Activated CD4-positive, CD25-positive, alpha-beta regulatory T cell treated with anti-CD3 and anti-CD28 coated beads, Interleukin-2, amount 50 U/mL, for 24 hours (primary cell): ENCODE results near the gene CPTP.
A peak's percentile ranks its signal among the peaks of the same experiment; 100 is the strongest.

ENCODE experiments used
- ATAC-seq, 2 donors: fragments of 150-1000 bp; cut with Tn5 transposase; one replicate each; pipeline ENCODE4 v1.10.0; 2021; ENCODE audit warnings: mild to moderate bottlenecking in 1 of 2, moderate library complexity in 1 of 2

The CPTP gene

DNA sequence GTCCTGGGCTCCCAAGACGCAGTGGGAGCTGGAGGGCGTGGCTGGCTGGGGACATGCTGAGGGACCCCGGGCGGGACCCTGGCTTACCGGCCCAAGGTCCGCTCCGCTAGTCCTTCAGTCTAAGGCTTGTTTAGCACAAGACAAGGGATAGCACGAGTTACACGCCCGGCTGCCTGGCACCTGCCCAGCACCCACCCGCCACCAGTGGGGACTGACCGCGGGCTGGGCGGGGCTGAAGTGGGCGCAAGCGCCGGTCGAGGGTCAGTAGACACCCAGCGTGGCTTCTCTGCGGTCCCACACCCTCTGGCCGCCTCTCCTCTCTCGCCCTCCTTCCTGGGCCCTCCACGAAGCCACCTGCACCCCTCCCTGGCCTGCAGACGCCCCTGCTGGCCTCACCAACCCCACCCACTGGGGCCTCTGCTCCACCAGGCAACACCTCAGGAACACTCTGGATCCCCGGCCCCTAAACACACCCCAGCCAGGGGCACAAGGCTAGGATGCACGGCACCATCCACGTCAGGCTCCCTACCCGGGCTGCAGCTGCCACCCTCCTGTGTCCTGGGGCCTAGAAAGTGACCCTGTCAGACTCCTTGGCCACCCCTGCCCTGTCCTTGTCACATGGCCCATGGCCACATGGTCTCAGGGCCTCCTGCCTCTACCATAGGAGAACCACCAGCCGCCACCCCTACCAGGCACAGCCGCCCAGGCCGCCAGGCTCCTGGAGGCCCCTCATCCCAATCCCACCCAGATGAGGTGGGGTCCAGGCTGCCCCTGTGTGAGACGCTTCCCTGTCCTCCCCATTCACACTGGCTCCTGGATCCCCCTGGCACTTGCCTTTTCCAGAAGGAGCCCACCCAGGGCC lies 12.6 kb downstream of the CPTP start:
- no peak for ATAC-seq

DNA sequence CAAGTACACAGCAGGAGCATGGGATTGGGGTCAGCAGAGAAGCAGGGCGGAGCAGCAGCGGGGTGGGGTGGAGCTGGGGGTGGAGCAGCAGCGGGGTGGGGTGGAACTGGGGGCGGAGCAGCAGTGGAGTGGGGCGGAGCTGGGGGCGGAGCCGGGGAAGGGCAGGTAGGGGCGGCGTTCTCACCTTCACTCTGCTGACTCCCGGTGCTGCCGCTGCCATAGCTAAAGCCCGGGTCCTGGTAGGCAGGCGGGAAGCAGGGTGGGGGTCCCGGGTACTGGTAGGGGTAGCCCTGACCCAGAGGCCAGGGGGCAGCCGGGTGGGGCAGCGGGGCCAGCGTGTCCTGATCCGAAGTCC lies 13.2 kb downstream of the CPTP start:
- ATAC-seq, result peak; percentile 46 to 59

DNA sequence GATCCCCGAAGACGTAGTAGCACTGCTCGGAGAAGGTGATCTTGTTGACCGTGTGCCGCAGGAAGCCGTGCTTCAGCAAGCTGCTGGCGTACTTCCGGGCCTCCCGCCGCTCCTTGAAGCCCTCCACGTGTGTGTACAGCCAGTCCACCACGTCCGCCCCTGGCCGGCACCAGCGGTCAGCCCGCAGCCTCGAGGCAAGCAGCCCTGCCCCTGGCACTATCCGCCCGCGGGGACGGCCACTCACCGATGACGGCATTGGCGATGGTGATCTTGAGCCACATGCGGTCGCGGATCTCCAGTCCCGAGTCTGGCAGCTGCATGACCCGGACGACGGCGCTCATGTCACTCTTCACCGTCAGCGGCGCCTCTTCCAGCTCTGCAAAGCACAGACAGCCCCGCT lies 13.7 kb downstream of the CPTP start:
- ATAC-seq, result no peak

DNA sequence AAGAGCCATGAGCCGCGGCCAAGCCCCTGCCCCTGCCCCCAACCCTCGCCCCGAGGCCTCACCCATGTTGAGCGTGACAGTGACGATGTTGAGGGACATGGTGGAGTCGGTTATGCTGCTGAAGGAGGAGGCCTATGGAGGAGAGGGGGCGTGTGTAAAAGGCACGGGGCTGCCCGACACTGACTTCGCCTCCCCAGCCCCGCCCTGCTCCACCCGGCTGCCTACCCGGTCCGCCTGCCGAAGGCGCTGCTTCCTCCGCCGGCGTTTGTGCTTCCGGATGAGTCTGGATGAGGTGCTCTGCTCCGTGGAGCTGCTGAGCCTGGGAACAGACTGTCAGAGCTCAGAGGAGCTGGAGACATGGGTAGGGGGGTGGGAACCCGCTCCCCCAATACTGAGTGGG lies 15.6 kb downstream of the CPTP start:
- no peak for ATAC-seq

- no peak for ATAC-seq
These were observed 16.4 kb downstream of the CPTP start for GRCh38 chr1:1340791-1341548.

DNA sequence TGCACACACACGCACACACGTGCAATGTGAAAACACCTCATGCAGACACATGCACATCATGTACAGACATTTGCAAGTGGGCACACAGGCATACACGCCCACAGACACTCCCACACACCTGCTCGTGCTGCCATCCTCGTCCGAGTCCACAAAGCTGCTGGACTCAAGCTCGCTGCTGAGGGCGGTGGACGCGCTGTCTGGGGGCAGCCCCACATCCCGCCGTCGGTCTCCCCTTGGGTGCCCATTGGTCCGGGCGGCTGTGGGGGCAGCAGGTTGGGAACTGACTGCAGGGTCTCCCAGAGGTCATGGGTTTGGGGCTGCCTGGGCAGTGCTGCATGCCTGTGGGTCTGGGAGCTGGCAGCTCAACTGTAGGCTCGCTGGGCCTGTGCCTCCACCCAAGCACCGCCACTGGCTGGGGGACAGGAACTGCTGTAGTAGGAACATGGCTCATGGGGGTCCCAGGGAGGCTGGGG lies 17.0 kb downstream of the CPTP start:
- ATAC-seq, result no peak

- ATAC-seq, result no peak
These were observed 17.5 kb downstream of the CPTP start for GRCh38 chr1:1342061-1342562.

DNA sequence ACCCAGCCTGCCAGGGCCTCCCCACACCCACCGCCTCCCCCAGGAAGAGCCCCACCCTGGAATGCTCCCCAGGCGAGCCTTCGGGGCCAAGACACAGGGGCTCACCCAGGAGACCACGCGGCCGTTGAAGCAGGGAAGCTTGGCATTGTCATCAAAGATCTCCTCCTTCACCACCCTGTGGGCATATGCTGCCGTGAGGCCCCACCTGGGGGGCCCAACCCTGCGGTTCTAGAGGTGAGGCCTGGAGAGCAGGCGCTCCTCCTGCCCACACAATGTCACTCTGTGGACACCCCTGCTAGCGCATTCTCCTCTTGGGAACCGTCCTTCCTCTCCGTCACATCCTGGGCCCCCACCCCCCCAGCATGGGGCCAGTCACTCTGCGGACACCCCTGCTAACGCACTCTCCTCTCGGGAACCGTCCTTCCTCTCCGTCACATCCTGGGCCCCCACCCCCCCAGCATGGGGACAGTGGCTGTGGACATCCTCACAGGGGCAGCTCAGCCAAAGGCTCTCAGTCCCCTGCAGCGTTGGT lies 18.0 kb downstream of the CPTP start:
- ATAC-seq, result no peak

DNA sequence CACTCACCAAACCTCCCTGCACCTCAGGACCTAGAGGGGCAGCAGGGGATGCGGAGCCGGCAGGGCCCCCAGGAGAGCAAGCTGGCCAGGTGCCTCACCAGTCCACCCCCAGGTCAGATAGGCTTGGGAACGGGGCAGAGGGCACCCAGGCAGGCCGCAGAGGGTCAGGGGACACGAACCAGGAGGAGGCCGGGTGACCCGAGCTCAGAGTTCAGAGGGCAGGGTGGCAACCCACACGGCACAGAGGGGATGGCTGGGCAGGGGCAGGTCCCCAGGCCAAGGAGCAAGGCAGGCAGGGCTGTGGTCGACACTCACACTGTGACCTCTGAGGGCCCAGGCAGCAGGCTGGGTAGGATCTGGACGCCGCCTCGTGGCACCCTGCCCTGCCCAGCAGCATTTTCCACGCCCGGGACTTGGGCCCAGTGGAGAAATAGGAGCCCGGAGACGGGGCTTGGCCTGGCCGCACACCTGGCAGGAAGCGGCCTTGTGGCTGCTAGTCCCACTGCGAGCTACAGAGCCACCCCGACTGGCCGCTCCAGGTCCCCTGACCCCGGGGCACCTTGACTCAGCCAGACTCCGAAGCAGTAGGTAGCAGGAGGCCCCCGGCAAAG lies 19.3 kb downstream of the CPTP start:
- no peak for ATAC-seq

DNA sequence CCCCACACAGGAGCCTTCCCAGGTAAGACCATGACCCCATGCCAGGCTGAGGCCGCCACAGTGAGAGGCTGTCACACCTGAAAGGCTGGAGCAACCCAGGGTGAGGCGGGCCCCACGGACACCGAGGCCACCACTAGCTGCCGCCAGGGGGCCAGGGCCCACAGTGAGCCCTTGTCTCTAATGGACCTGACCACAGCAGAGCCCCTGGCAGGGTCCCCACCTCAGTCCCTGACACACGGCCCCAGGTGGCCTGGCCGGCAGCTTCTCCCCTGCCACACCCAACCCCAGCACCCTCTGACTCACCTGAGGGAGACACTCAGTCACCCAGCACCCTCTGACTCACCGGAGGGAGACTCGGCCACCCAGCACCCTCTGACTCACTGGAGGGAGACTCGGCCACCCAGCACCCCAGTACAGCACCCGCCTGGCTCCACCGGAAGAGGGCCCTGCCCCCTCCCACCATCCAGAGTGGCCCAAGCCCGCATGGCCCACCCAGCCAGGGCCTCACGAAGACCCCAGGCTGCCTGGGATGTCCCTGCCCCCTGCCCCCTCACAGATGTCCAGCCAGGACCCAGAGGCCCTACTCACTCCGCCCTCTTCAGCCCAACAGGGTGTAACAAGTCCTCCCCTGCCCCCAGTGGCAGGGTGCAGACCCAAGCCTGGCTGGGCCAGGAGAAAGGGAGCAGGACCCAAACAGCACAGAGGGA lies 20.2 kb downstream of the CPTP start:
- ATAC-seq, result peak; percentile 73

GRCh38 chr1:1345384-1345783 lies 20.8 kb downstream of the CPTP start:
- ATAC-seq, result no peak

DNA sequence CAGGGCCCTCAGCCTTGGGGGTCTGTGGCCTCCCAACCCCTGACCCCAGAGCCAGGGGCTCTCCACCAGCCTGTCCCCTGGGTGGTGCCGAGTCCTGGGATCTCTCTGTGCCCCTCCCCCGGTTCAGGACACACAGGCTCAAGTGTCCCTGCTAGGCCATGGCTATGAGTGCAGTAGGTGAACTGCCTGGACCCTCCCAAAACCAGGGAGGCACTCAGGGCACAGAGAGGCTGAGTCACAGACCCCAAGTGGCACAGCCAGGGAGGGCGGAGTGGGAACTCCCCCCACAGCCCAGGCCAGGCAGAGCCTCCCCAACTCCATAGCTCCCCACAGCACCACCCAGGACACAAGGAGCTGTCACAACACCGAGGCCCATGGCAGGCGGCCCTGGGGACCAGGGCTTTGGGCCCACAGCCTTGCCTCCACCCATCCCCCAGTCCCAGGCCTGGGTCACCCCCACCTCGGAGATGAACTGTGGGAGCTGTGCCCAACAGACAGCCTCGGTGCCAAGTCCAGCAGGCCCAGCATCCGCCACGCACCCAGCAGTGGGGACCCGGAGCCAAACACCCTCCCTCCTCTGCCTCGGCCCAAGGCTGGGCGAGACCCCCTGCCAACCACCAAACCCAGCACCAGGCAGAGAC lies 21.4 kb downstream of the CPTP start:
- ATAC-seq, result no peak

- ATAC-seq, result no peak
These were observed 21.9 kb downstream of the CPTP start for GRCh38 chr1:1346501-1346890.

DNA sequence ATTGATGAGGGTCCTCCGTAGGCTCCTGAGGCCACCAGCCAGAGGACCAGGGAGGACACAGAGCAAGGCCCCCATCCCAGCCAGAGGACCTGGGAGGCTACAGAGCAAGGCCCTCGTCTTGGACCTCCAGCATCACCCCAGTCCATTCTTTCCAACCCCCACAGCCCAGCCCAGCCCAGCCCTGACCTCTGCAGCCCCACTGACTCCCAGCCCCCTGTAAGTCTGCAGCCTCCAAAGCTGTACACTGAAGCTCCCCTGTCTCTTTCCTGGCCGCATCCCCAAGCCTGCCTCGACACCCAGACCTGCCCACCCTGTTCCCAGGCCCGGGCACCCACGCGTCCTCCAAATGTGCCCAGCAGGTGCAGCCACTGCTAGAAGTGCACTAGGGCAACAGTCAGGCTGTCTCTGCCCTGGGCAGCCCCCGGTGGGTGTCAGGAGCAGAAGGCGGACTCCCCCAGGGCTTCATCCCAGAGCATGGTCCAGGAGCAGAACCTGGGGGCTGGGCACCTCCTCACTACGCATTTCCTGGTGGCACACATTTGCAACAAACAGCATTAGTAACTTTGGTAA lies 22.5 kb downstream of the CPTP start:
- no peak for ATAC-seq

GRCh38 chr1:1347663-1348419 lies 23.2 kb downstream of the CPTP start:
- no peak for ATAC-seq

DNA sequence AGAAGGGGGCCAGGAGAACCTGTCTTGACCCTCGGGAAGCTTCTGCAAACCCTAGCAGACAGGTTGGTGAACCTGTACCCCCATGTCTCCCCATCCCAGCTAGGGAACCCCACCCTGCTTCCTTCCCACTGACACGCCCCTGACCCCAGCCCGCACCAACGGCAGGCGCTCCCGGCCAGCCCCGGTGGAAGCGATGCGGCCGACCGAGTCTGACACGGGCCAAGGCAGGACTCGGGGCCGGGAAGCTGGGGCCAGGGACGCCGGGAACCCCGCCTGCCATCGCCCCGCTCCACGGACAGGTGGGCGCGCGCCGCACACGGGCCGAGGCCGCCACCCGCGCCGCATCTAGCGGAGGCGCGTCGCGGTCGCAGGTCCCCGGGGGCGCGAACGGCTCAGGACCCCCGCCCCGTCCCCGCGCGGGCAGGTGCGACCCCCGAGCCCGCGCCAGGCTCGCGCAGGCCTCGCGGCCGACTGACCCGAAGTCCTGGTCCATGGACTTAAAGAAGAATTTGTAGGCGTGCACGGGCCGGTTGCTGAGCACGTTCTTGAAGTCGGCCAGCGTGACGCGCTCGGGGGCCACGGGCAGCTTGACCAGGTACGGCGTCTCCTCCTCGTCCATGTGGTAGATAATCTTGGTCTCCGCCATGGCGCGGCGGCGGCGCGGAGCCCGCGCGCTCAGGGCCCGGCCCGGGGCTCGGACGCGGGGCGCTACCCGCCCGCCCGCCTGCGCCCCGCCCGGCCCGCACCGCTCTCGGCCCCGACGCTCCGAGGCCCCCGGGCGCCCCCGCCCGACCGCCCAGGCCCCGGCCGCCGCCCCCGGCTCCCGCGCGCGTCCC lies 24.0 kb downstream of the CPTP start:
- peak; percentile 27 to 36 for ATAC-seq

DNA sequence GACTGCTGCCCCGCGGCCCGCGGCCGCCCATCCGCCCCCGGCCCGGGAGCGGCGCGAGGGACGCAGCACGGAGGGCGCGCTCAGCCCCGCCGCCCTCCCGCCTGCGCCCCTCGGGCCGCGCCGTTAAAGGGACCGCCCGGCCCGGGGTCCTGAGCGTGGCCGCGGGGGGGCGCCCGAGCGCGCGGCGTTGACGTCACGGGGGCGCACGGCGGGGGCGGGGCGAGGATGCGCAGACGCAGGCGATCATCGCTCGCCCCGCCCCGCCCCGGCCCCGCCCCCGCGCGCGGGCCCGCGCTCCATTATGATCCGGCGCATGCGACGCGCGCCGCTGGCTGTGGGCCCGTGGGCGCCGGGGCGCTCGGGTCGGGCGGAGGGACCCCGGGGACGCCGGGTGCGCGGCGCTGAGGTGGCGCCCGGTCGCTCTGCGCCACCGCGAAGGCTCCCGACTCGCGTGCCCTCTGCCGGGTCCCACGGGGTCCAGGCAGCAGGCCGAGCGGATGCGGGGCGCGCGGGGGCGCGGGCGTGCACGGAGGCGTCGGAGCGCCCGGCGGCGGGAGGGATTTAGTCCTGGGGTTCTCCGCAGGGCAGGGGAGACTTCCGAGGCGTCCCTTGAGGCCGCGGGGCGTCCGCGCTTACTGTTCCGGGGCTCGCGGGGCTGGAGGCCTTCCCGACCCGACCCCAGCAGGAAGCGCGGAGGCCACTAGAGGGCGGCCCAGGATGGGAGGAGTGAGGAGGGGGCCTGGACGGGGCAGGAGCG lies 24.8 kb downstream of the CPTP start, which contains the start of gene DVL1:
Gene DVL1 (minus strand): TSS at position 163 of the 757 bp plus-strand sequence. CDS start 353 bp downstream, outside the sequence.
- peak; percentile 76 to 77 for ATAC-seq

GRCh38 chr1:1351511-1352427 lies 27.2 kb downstream of the CPTP start:
- no peak for ATAC-seq
